Measurements from ENCODE around the gene MAGI3. TPM values are rescaled to one million over a fixed set of nuclear protein-coding genes. Genes with fewer than 3 reads are reported as not detected.
"Not testable (repeated sequence)": the region's sequence is repeated elsewhere in the genome, so short reads cannot be mapped to it uniquely, and the experiment has no call there.

The MAGI3 gene
- polyA plus RNA-seq, 1 donor from 2014 or later: 10.8 TPM

GRCh38 chr1:113593550-113594297 lies 203.4 kb downstream of the MAGI3 start:
- no peaks in the 10 kb centered on the region for H4K20me1 ChIP-seq (ENCODE audit: insufficient read depth)
- H3F3A ChIP-seq (ENCODE audit: insufficient read depth, low read length, poor library complexity, severe bottlenecking): no peaks in the 10 kb centered on the region
- no peak overlapping the region for H3K9ac ChIP-seq (ENCODE audit: low read length)
- peaks cover 4% of the 10 kb centered on the region for H3K36me3 ChIP-seq (ENCODE audit: insufficient read depth, low read length)
- H3K27ac ChIP-seq (ENCODE audit: low read length): no peak overlapping the region
- H3K9me3 ChIP-seq (ENCODE audit: low read length): peaks cover 5% of the 10 kb centered on the region
- no peak overlapping the region for H3K4me2 ChIP-seq (ENCODE audit: low read length)
- H2AFZ ChIP-seq (ENCODE audit: low read depth, low read length): no peak overlapping the region
- H3K9me2 ChIP-seq (ENCODE audit: insufficient read depth, low read length): no peaks in the 10 kb centered on the region
- no peak for TF ChIP-seq TAF1 (IDR thresholded peaks at IDR 0.05; ENCODE audit: low read depth)
- no peak for TF ChIP-seq POLR2AphosphoS5 (IDR thresholded peaks at IDR 0.05)
- TF ChIP-seq SMC3 (conservative IDR thresholded peaks at IDR 0.05; ENCODE audit: poor library complexity): no peak
- TF ChIP-seq RAD21 (conservative IDR thresholded peaks at IDR 0.05): no peak
- TF ChIP-seq CTCF (IDR thresholded peaks at IDR 0.05; ENCODE audit: poor library complexity, severe bottlenecking): no peak
- TF ChIP-seq MXI1 (conservative IDR thresholded peaks at IDR 0.05; ENCODE audit: poor library complexity, severe bottlenecking): no peak
- no peak for TF ChIP-seq EZH2 (IDR thresholded peaks at IDR 0.05; ENCODE audit: borderline replicate concordance, insufficient read depth, low read length, poor library complexity, severe bottlenecking)
- TF ChIP-seq EP300 (conservative IDR thresholded peaks at IDR 0.05; ENCODE audit: poor library complexity, severe bottlenecking): no peak
- no peak for TF ChIP-seq REST (IDR thresholded peaks at IDR 0.05; ENCODE audit: borderline replicate concordance)
- no peaks in the 10 kb centered on the region for H3K79me2 ChIP-seq (replicated peaks; ENCODE audit: insufficient read depth, low read length)
- no peak overlapping the region for H3K4me3 ChIP-seq (ENCODE audit: low read length)
- H3K27me3 ChIP-seq (ENCODE audit: insufficient read depth, low read depth, low read length): no peaks in the 10 kb centered on the region

GRCh38 chr1:113604466-113604865 lies 214.2 kb downstream of the MAGI3 start:
- not testable (repeated sequence) for H3K9ac ChIP-seq (ENCODE audit: low read length); H3K4me3 ChIP-seq (ENCODE audit: low read length); H3K79me2 ChIP-seq (replicated peaks; ENCODE audit: insufficient read depth, low read length)

More at GRCh38 chr1:113604466-113604865, 214.2 kb downstream of the MAGI3 start:
- not testable (repeated sequence) for H2AFZ ChIP-seq (ENCODE audit: low read depth, low read length); H3K36me3 ChIP-seq (ENCODE audit: insufficient read depth, low read length); H3K27ac ChIP-seq (ENCODE audit: low read length); H3K9me2 ChIP-seq (ENCODE audit: insufficient read depth, low read length); H3K27me3 ChIP-seq (ENCODE audit: insufficient read depth, low read depth, low read length); H4K20me1 ChIP-seq (ENCODE audit: insufficient read depth); H3K4me2 ChIP-seq (ENCODE audit: low read length); H3K9me3 ChIP-seq (ENCODE audit: low read length); H3F3A ChIP-seq (ENCODE audit: insufficient read depth, low read length, poor library complexity, severe bottlenecking)

Measured in neural cell (in vitro differentiated cells).